DMS53 treated with DMSO at 0.1 percent for 48 hours (cell line): Measurements from ENCODE around the gene TFB2M.
A peak's percentile ranks its signal among the peaks of the same experiment; 100 is the strongest.
"Not testable (repeated sequence)": the region's sequence is repeated elsewhere in the genome, so short reads cannot be mapped to it uniquely, and the experiment has no call there.

Source experiments
- DNase-seq: peaks from one replicate; lab custom pipeline; 2025; ENCODE audit not compliant: unreplicated experiment; lab: John Stamatoyannopoulos, UW

The TFB2M gene

GRCh38 chr1:246566128-246566812 is at the start of gene TFB2M, which contains the start of gene CNST:
TSS of gene TFB2M (minus strand) at chr1:246566261. CDS start at chr1:246566138, 123 bp downstream.
TSS of gene CNST (plus strand) at chr1:246566456. CDS start at chr1:246591563, 25,107 bp downstream.
- DNase-seq, result peak; percentile 95

- no peak for DNase-seq
Measured at GRCh38 chr1:246613096-246613758, 47.2 kb upstream of the TFB2M start.

- no peak for DNase-seq
Measured at GRCh38 chr1:246609632-246610031, 43.6 kb upstream of the TFB2M start.

GRCh38 chr1:246608616-246609376 is 42.7 kb upstream of the TFB2M start:
- DNase-seq, result peak; percentile 94

- no peak for DNase-seq
Measured at GRCh38 chr1:246607462-246607861, 41.4 kb upstream of the TFB2M start.

GRCh38 chr1:246605231-246605630 is 39.2 kb upstream of the TFB2M start:
- not testable (repeated sequence) for DNase-seq

GRCh38 chr1:246602194-246602593 is 36.1 kb upstream of the TFB2M start:
- no peak for DNase-seq

GRCh38 chr1:246600579-246600978 is 34.5 kb upstream of the TFB2M start:
- DNase-seq, result no peak

- DNase-seq, result no peak
Measured at GRCh38 chr1:246599315-246599714, 33.3 kb upstream of the TFB2M start.

GRCh38 chr1:246597971-246598370 is 31.9 kb upstream of the TFB2M start:
- no peak for DNase-seq

- DNase-seq, result no peak
Measured at GRCh38 chr1:246597340-246597739, 31.3 kb upstream of the TFB2M start.

- no peak for DNase-seq
Measured at GRCh38 chr1:246595146-246595545, 29.1 kb upstream of the TFB2M start.

GRCh38 chr1:246592695-246593094 is 26.6 kb upstream of the TFB2M start:
- no peak for DNase-seq

GRCh38 chr1:246591958-246592357 is 25.9 kb upstream of the TFB2M start:
- no peak for DNase-seq

- no peak for DNase-seq
Measured at GRCh38 chr1:246591504-246591903, 25.4 kb upstream of the TFB2M start.

- DNase-seq, result no peak
Measured at GRCh38 chr1:246591047-246591446, 25.0 kb upstream of the TFB2M start.

GRCh38 chr1:246589919-246590318 is 23.9 kb upstream of the TFB2M start:
- not testable (repeated sequence) for DNase-seq

GRCh38 chr1:246588159-246588721 is 22.2 kb upstream of the TFB2M start:
- no peak for DNase-seq

- DNase-seq, result no peak
Measured at GRCh38 chr1:246587606-246588005, 21.5 kb upstream of the TFB2M start.

- no peak for DNase-seq
Measured at GRCh38 chr1:246587032-246587431, 21.0 kb upstream of the TFB2M start.

- peak; percentile 61 for DNase-seq
Measured at GRCh38 chr1:246583448-246584185, 17.6 kb upstream of the TFB2M start.
